ENCODE data around the gene DBX1.

DNA sequence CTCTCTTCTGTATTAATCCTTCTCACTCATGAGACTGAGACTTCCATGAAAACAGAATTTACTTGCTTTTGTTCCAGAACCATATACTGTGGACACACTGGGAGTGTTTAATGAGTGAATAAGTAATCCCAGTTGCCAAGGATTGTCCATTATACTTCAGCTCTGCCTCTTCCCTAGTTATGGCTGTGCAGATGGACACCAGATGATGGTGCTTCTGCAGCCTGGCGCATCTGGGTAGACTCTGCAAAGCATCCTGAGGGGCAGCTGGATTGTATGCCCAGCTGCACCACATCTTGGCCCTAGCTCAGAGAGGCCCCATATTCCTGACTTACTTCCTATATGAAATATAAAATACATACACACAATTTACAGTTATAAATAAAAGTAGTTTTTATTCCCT lies 43.5 kb downstream of the DBX1 start:
- TF ChIP-seq, protein P1, sequence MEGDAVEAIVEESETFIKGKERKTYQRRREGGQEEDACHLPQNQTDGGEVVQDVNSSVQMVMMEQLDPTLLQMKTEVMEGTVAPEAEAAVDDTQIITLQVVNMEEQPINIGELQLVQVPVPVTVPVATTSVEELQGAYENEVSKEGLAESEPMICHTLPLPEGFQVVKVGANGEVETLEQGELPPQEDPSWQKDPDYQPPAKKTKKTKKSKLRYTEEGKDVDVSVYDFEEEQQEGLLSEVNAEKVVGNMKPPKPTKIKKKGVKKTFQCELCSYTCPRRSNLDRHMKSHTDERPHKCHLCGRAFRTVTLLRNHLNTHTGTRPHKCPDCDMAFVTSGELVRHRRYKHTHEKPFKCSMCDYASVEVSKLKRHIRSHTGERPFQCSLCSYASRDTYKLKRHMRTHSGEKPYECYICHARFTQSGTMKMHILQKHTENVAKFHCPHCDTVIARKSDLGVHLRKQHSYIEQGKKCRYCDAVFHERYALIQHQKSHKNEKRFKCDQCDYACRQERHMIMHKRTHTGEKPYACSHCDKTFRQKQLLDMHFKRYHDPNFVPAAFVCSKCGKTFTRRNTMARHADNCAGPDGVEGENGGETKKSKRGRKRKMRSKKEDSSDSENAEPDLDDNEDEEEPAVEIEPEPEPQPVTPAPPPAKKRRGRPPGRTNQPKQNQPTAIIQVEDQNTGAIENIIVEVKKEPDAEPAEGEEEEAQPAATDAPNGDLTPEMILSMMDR (IDR thresholded peaks at IDR 0.05; ENCODE audit: low read depth, low read length) = no peak
- TF ChIP-seq, protein P2, sequence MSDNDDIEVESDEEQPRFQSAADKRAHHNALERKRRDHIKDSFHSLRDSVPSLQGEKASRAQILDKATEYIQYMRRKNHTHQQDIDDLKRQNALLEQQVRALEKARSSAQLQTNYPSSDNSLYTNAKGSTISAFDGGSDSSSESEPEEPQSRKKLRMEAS (IDR thresholded peaks at IDR 0.05; ENCODE audit: low read depth, low read length) = no peak
- TF ChIP-seq POLR2A (IDR thresholded peaks at IDR 0.05; ENCODE audit: extremely low read depth, insufficient read length) = no peak

Data from NB4 (cell line).